IPS-NIHi11 (cell line): ENCODE results near the gene HEYL.
A peak's percentile ranks its signal among the peaks of the same experiment; 100 is the strongest.

Experiments used
- DNase-seq: peaks from one replicate; pipeline ENCODE4 v3.0.0; 2012; ENCODE audit warnings: mixed read lengths, low spot score

Gene HEYL

DNA sequence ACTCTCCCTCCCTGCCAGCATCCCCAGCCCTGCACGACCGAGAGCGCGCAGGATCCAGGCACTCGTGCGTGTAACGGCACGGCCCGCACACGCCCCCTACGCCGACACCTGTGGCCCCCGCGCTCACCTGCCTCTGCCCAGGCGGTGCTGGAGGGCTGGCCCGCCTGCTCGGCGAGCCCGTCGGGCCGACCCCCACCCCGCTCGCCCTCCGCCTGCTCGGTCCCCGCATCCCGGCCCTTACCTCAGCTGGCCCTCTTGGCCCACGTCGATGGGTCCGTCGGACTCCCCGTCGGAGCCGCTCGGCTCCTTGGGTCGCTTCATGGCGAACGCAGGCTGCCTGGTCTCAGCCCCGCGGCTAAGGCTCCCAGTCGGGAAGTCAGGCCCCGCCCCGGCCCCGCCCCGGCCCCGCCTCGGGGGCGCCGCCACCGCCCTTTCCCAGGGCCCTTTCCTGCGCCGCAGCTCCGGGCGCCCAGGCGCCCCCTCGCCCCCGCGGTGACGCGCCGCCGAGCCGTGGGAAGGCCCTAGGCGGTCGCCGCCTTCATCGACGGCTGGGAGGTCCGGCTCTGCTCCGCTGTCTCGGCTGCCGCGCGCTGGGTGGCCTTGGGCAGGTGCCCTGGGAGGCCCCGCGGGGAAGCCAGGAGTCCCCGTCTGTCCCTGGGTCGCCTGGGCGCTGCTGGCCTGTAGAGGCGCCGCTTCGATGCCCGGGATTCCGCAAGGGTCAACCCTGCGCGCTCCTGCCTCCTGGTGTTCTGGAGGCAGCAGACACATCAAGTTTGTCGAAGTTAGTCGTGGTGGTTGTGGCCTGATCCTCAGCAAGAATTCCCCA lies at the start of gene HEYL:
Gene HEYL (minus strand): TSS at position 339 of the 826 bp plus-strand sequence. CDS start 18 bp downstream, at position 321.
- peak; percentile 91 for DNase-seq

DNA sequence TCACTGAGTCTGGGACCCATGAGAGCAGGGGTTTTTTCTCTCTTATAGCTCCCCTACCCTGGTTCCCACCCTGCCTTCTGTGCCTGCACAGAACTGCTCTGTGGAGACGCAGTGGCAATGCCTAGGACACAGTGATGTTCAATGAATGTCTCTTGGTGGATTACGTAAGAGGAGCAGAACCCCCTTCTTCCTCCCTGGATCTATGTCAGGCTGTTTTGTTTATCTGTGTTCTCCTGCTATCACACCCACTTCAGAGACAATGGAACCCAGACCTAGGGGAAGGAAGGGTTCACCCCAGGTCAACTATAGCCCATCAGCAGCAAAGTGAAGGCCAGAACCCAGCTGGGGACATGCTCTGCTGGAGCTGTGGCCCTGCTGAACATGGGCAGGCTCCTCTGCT lies 49.8 kb upstream of the HEYL start:
- no peak for DNase-seq

- DNase-seq = no peak
Observed at GRCh38 chr1:39688706-39689105, 49.3 kb upstream of the HEYL start.

DNA sequence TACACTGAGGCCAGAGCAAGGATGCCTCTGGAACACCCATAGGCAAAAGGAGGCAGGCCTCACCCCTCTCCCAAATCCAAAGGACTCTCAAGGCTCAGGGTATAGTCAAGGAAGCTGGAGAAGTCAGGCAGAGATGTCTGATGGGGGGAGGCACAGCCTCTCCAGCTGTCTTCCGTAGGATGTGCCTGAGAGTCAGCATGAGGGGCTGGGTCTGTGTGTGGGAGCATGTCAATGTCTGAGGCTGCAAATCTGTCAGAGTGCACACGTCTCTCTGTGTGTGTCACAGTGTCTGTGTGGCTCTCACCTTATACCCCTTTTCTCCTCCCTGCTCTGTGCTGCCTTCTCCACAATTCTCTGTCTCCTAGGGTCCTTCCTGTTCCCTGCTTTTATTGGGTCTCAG lies 47.8 kb upstream of the HEYL start:
- DNase-seq = no peak

DNA sequence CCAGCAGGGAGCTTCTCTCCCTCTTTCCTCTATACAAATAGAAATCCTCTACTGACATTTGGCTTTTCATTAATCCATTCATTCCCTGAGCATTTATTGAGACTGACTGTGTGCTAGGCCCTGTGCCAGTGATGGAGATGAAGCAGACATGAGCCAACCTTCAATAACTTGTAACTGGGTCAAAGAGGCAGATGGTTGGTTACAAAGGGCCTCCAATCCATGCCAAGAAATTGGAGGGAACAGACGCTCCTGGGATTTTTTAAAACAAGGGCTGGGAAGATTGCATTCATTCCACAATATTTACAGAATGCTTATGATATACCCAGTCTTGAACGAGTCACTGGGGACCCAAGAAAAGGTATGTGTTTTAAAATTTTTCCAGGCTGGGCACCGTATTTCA lies 45.6 kb upstream of the HEYL start:
- no peak for DNase-seq

DNA sequence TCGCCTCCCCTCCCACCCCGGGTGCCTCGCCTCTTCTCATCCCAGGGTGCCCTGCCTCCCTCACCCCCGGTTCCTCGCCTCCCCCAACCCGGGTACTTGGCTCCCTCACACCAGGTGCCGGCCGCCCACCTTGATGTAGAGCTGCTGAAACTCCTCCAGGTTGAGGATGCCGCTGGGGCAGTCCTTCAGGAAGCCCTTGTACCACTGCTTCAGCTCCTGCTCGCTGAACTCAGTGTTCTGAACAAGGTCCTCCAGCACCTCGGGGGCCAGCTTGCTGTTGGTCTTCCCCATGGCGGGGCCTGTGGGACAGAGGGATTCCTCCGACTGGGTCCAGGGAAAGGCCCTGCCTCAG lies 44.8 kb upstream of the HEYL start:
- DNase-seq = no peak

- DNase-seq = peak; percentile 44
Observed at GRCh38 chr1:39683591-39684312, 44.3 kb upstream of the HEYL start.

GRCh38 chr1:39681999-39682398 lies 42.6 kb upstream of the HEYL start:
- no peak for DNase-seq

GRCh38 chr1:39681294-39681693 lies 41.9 kb upstream of the HEYL start:
- DNase-seq = no peak

- DNase-seq = no peak
Observed at GRCh38 chr1:39680751-39681150, 41.3 kb upstream of the HEYL start.

DNA sequence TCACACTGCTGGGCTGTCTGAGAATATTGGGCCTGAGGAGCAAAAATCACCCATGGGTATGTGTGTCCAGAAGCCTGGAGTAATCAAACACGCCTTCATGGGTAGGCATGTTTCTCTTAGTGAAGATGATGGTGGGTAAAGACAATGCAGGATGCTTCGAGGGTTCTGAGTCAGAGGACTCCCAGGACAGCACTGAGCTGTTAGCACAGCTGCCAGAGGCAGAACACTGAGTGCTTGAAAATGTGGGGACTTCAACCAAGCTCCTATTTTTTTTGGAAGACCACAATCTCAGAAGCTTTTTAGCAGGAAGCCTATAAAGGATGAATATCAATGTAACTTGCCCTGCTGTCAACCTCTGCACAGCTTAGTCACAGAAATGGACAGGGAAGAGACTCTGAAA lies 40.4 kb upstream of the HEYL start:
- no peak for DNase-seq

- DNase-seq = no peak
Observed at GRCh38 chr1:39678889-39679288, 39.4 kb upstream of the HEYL start.

DNA sequence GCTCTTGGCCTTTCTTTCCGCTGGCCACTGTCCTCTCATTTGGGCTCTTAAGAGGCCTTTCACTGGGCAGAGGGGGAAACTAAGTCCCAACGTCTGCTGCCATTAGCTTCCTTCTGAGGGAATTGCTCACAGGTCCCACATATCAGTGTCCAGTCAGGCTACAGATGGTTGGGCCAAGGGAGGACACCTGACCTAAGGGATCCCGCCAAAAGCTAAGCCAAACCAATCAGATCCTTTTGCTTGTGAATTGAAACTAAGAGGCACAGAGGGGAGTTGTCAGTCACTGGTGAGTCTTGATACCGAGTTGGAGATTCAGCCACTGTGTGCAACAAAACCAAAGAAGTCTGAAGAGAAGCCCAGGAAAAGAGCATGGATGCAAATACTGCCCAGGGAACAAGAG lies 38.2 kb upstream of the HEYL start:
- no peak for DNase-seq

GRCh38 chr1:39676948-39677548 lies 37.6 kb upstream of the HEYL start:
- DNase-seq = no peak

DNA sequence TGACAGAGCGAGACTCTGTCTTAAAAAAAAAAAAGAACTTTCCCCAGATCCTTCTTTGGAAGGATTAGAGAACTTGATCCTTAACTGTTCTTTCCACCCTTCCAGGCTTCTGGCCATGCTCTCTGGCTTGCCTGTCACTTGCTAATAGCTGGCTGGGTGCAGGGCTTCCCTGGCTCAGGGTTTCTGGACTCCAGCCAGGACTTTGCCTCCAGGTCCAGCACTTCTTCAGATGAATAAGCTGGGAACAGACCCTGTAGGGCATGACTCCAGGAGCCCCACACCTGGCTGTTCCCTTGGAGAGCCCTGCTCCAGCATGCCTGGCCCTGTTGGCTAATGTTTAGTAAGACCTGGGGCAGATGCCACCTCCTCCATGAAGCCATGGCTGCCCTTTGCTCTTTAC lies 35.8 kb upstream of the HEYL start:
- DNase-seq = no peak

- no peak for DNase-seq
Observed at GRCh38 chr1:39673215-39673614, 33.8 kb upstream of the HEYL start.

DNA sequence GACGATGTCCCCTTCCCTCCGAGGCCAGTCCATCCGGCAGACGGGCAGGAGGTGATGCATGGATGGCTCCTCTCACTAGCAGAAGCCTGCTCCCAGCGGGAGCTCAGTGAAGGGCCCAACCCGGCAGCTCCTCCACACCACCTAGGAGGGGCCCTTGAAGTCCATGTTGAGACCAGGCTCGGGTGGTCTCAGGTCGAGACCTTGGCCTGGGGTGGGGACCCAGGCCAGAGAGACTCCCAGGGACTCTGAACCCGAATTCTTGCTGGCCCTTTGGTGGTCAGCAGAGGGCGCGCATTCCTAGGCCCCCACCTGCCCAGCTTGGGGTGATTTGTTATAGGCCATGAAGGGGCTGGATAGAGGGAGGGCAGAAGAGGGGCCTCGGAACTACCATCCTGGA lies 33.1 kb upstream of the HEYL start:
- peak; percentile 73 for DNase-seq

DNA sequence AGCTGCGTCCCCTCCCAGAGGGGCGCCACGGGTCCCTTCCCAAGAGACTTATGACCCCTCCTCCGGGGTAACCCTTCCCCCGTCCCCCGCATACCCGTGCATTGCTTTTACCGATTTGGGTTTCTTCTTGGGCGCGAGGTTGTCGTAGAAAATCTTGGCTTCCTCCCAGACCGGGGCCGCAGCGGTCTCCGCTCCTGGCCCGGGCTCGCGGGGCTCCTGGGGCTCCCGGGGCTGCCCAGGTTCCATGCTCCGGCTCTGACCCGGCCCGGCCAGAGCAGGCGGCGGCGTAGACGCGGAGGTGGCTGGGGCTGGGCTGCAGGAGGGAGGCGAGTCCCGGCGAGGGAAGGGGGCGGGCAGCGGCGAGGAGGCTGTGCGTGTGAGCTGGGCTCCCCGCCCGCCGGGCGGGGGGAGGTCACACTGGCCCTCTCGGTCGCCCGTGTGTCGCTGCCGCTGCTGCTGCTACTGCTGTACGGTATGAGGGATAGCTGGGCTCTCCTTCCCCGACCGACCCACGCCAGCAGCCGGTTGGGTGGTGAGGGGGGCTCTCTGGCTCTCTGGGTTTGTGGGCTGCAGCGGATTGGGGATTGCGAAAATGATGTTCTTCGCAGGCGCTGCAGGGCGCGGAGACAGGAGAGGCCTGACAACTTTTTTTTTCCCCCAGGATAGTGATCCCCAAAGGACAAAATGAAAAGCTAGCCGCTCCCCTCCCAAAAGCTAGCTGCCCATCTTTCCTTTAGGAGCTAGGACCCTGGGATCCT lies 32.5 kb upstream of the HEYL start, which contains the start of gene NT5C1A:
Gene NT5C1A (minus strand): TSS at position 315 of the 758 bp plus-strand sequence. CDS start 69 bp downstream, at position 246.
- DNase-seq = peak; percentile 77

DNA sequence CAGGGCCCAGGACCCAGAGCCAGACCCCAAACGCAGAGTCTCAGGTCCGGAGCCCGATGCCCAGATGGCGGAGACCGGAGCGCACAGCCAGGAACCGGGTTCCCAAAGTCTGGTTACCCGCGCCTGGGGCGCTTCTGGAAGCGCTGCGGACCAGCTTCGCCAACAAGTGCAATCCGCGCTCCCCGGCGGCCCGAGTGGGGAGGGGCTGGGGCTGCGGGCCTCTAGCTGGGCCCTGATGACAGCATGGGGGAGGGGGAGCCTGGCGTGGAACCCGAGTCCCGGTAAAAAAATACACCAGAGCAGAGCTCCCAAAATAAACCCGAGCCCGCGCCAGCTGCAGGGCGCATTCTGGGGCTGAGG lies 32.0 kb upstream of the HEYL start:
- DNase-seq = peak; percentile 69

- DNase-seq = no peak
Observed at GRCh38 chr1:39670689-39671088, 31.2 kb upstream of the HEYL start.

DNA sequence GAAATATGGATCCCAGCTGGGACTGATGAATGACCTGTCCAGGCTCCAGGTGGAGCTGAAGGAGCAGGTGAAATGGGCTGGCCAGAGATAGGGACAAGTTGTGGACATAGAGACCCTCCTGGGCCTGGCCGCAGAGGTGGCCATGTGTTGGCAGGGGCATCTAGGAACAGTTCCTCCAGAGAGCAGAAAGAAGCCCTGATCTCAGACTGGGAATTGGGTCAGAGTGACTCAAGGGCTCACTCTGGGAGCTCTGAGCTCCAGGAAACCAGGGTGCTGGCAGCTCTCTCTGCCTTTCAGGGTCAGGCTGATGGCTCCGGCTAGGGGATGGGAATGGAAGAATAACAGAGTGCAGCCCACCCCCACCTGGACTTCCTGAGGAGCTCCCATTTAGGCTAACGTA lies 29.5 kb upstream of the HEYL start:
- DNase-seq = no peak

GRCh38 chr1:39668111-39668510 lies 28.7 kb upstream of the HEYL start:
- DNase-seq = no peak
